Panc1 (cell line): ENCODE measurements around the gene USP17L17. TPM values are rescaled to one million over a fixed set of nuclear protein-coding genes. Genes with fewer than 3 reads are reported as not detected.
"Not testable (repeated sequence)": the region's sequence is repeated elsewhere in the genome, so short reads cannot be mapped to it uniquely, and the experiment has no call there.

ENCODE experiments used
- ATAC-seq: fragments of 200-7000 bp; cut with Tn5 transposase; 2 replicates; pipeline ENCODE4 v1.9.1; 2020; ENCODE audit warnings: mild to moderate bottlenecking, moderate library complexity
- BruUV-seq: library from RNA; stranded (reverse); fragments of 400-500 nt; replicated peaks from 2 replicates; lab custom pipeline; 2021; lab: Mats Ljungman, UMichigan
- CTCF ChIA-PET: fragments of 300-600 bp; sonication (Branson Sonifier 250); formaldehyde crosslinking; loops from one replicate; lab custom pipeline; 2022; ENCODE audit warnings: antibody characterized with exemption; lab: Charles Lee
- POLR2A ChIA-PET: fragments of 300-600 bp; sonication (Branson Sonifier 250); formaldehyde crosslinking; loops from one replicate; lab custom pipeline; 2022; ENCODE audit warnings: antibody characterized with exemption; lab: Charles Lee
- DNase-seq: peaks from one replicate; pipeline ENCODE4 v3.0.0-alpha.2; 2010; ENCODE audit warnings: low read depth, low spot score
- H3K27ac ChIP-seq: 2 replicates; pipeline ENCODE4 v1.5.1; 2011; ENCODE audit warnings: mild to moderate bottlenecking, low read length, inconsistent platforms
- H3K27me3 ChIP-seq: fragments of 200-500 bp; sonication (Bioruptor generic); 2 replicates; pipeline ENCODE4 v1.6.0; 2014; ENCODE audit warnings: low read length, inconsistent platforms; ENCODE audit not compliant: control insufficient read depth, insufficient read depth
- H3K36me3 ChIP-seq: fragments of 200-500 bp; sonication (Bioruptor generic); 2 replicates; pipeline ENCODE4 v1.5.1; 2014; ENCODE audit warnings: inconsistent platforms, mild to moderate bottlenecking, low read length, moderate library complexity; ENCODE audit not compliant: control insufficient read depth, insufficient read depth
- H3K4me1 ChIP-seq: 2 replicates; pipeline ENCODE4 v1.5.1; 2011; ENCODE audit warnings: inconsistent platforms, mild to moderate bottlenecking, low read length, moderate library complexity; ENCODE audit not compliant: control insufficient read depth, insufficient read depth
- H3K4me3 ChIP-seq, 2 experiments: 2 replicates each; pipeline ENCODE4 v1.5.1; 2011 to 2012; ENCODE audit warnings: low read depth in 2 of 2, low read length in 2 of 2, mild to moderate bottlenecking in 2 of 2, inconsistent platforms in 1 of 2, moderate library complexity in 1 of 2
- H3K9me3 ChIP-seq: fragments of 200-500 bp; sonication (Bioruptor generic); 2 replicates; pipeline ENCODE4 v1.5.1; 2014; ENCODE audit warnings: low read depth, mild to moderate bottlenecking, inconsistent platforms, low read length, moderate library complexity; ENCODE audit not compliant: control insufficient read depth, insufficient read depth
- in situ Hi-C: cut with HindIII; loops from 2 replicates; pipeline ENCODE4 v1.10.0; 2016; ENCODE audit warnings: low sequenced_read_pairs, low pct_unique_long_range_greater_than_20kb
- intact Hi-C: fragments of 100-400 bp; cut with micrococcal nuclease; formaldehyde crosslinking; loops from one replicate; pipeline ENCODE4 v1.10.0; 2022; ENCODE audit not compliant: unreplicated experiment
- total RNA-seq: library from RNA; stranded (reverse); gene quantifications from one replicate; pipeline ENCODE4 v1.2.1, GENCODE V29; 2021; ENCODE audit not compliant: unreplicated experiment

The USP17L17 gene
- total RNA-seq, 1 experiment from 2014 or later = not detected

DNA sequence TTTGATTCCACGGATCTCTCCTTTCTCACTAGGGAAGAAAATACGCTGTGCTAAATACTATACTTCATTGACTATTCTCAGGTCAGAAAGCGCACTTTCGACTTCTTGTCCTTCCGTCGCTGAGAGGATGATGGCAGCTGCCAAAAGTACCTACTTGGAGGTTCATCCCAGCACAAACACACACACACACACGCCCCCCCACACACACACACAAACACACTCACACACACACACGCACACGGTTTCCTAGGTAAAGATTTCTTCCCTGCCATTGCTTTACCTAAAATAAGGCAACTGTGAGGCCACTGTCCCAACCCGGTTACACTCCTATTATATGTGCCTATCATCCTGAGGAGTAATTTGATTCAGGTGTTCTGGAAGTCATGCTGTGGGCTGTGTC, 28.0 kb downstream of the USP17L17 start:
- CTCF ChIA-PET = not testable (repeated sequence)

More for the DNA sequence above, 28.0 kb downstream of the USP17L17 start:
- in situ Hi-C loops, intact Hi-C loops, H3K27ac ChIP-seq, H3K9me3 ChIP-seq, H3K36me3 ChIP-seq, BruUV-seq, ATAC-seq, POLR2A ChIA-PET, H3K4me1 ChIP-seq, DNase-seq, H3K4me3 ChIP-seq, H3K27me3 ChIP-seq: not testable (repeated sequence)

Other genes starting within 250 kb of the USP17L17 start
- gene FAM90A26, start 73.5 kb upstream of the USP17L17 start, total RNA-seq = not detected
- not detected for gene USP17L10, start 33.2 kb upstream of the USP17L17 start, total RNA-seq
- not detected for gene USP17L11, start 28.5 kb upstream of the USP17L17 start, total RNA-seq
- not detected for gene USP17L12, start 23.7 kb upstream of the USP17L17 start, total RNA-seq
- gene USP17L13, start 19.0 kb upstream of the USP17L17 start, total RNA-seq = not detected
- not detected for gene USP17L15, start 9.5 kb upstream of the USP17L17 start, total RNA-seq
- gene USP17L18, start 4.8 kb downstream of the USP17L17 start, total RNA-seq = not detected
- not detected for gene USP17L19, start 9.5 kb downstream of the USP17L17 start, total RNA-seq
- not detected for gene USP17L20, start 14.2 kb downstream of the USP17L17 start, total RNA-seq
- not detected for gene USP17L21, start 19.0 kb downstream of the USP17L17 start, total RNA-seq
- not detected for gene USP17L22, start 23.7 kb downstream of the USP17L17 start, total RNA-seq
- gene USP17L24, start 81.3 kb downstream of the USP17L17 start, total RNA-seq = not detected
- not detected for gene USP17L25, start 86.0 kb downstream of the USP17L17 start, total RNA-seq
- gene USP17L26, start 90.8 kb downstream of the USP17L17 start, total RNA-seq = not detected
- gene USP17L5, start 95.5 kb downstream of the USP17L17 start, total RNA-seq = not detected
- gene USP17L27, start 100.3 kb downstream of the USP17L17 start, total RNA-seq = not detected
- not detected for gene USP17L28, start 105.0 kb downstream of the USP17L17 start, total RNA-seq
- not detected for gene USP17L29, start 109.8 kb downstream of the USP17L17 start, total RNA-seq
- not detected for gene USP17L30, start 119.2 kb downstream of the USP17L17 start, total RNA-seq
- not detected for gene DEFB131A, start 200.5 kb downstream of the USP17L17 start, total RNA-seq